ENCODE data around the gene IGFALS.

- TF ChIP-seq CTCF (IDR thresholded peaks at IDR 0.05), result no peak
- no peak for TF ChIP-seq POLR2A (IDR thresholded peaks at IDR 0.05)
- no peak for TF ChIP-seq EP300 (IDR thresholded peaks at IDR 0.05)
These were observed 21.6 kb downstream of the IGFALS start for GRCh38 chr16:1771864-1772361.

Measured in ovary (tissue), 3 donors.